Karpas-422 (cell line): ENCODE results near the gene OR13C4. TPM values are rescaled to one million over a fixed set of nuclear protein-coding genes. Genes with fewer than 3 reads are reported as not detected.

Experiments used
- DNase-seq: peaks from one replicate; pipeline ENCODE4 v3.0.0-alpha.2; 2015
- H2AFZ ChIP-seq: fragments of 200-600 bp; sonication (generic); 2 replicates; pipeline ENCODE4 v1.6.1; 2014; ENCODE audit warnings: antibody characterized with exemption, low read length, mixed read lengths
- H3K27ac ChIP-seq: fragments of 200-600 bp; sonication (generic); 2 replicates; pipeline ENCODE4 v1.5.1; 2014; ENCODE audit warnings: mild to moderate bottlenecking, low read length, moderate library complexity
- H3K27me3 ChIP-seq: fragments of 200-600 bp; sonication (generic); 2 replicates; pipeline ENCODE4 v1.6.1; 2014; ENCODE audit warnings: low read length, mixed read lengths
- H3K36me3 ChIP-seq: fragments of 200-600 bp; sonication (generic); 2 replicates; pipeline ENCODE4 v1.6.1; 2014; ENCODE audit warnings: low read length, mixed read lengths; ENCODE audit not compliant: insufficient read depth
- H3K4me1 ChIP-seq: fragments of 200-600 bp; sonication (generic); 2 replicates; pipeline ENCODE4 v1.6.1; 2014; ENCODE audit warnings: mild to moderate bottlenecking, low read length, mixed read lengths
- H3K4me2 ChIP-seq: fragments of 200-600 bp; sonication (generic); 2 replicates; pipeline ENCODE4 v1.6.1; 2014; ENCODE audit warnings: low read length, low read depth, mild to moderate bottlenecking; ENCODE audit not compliant: poor library complexity, severe bottlenecking
- H3K4me3 ChIP-seq: fragments of 200-600 bp; sonication (generic); 2 replicates; pipeline ENCODE4 v1.5.1; 2014; ENCODE audit warnings: mild to moderate bottlenecking, antibody characterized with exemption, low read length, mixed read lengths
- H3K79me2 ChIP-seq: fragments of 200-600 bp; sonication (generic); 2 replicates; pipeline ENCODE4 v1.6.1; 2014; ENCODE audit warnings: mild to moderate bottlenecking, low read length, mixed read lengths
- H3K9ac ChIP-seq: fragments of 200-600 bp; sonication (generic); 2 replicates; pipeline ENCODE4 v1.6.0; 2014; ENCODE audit warnings: low read length
- H3K9me2 ChIP-seq: fragments of 200-600 bp; sonication (generic), shearing (Covaris generic); replicated peaks from 2 replicates; pipeline ENCODE4 v1.6.0; 2014; ENCODE audit warnings: mild to moderate bottlenecking, low read length, moderate library complexity; ENCODE audit not compliant: insufficient read depth
- H3K9me3 ChIP-seq: fragments of 300-700, 200-600 bp; sonication (generic); 2 replicates; pipeline ENCODE4 v1.6.1; 2014; ENCODE audit warnings: low read length, mixed read lengths
- H4K20me1 ChIP-seq: fragments of 200-600 bp; sonication (generic); 2 replicates; pipeline ENCODE4 v1.6.1; 2014; ENCODE audit warnings: mild to moderate bottlenecking, antibody characterized with exemption, low read length, low read depth; ENCODE audit not compliant: insufficient read depth
- total RNA-seq: library from RNA; depleted of rRNA; stranded (reverse); fragments of >200 nt; shearing (Covaris generic); gene quantifications from 2 replicates; pipeline ENCODE4 v1.2.3, GENCODE V29; 2014; ENCODE audit warnings: low replicate concordance; rRNA removed

The OR13C4 gene
- total RNA-seq = not detected in 2 replicates

DNA sequence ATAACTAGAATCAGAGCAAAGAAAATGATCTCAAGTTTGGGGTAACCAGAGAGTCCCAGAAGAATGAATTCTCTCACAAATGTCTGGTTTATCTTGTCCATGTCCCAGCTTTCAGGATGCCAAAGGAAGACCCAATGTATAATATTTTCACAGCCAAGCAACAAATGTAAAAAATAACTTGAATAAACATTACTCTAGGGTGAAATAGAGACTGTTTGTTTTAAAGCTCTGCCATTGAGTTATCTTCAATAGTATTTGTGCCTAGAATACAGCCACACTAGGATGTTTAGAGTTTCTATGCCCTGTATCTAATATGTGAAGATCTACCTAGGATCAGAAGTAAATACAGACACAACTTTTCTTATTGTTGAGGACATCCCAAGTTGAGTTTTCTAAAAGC is at the start of gene OR13C4:
Gene OR13C4, minus strand, starts transcription at position 101 of the 400 bp plus-strand sequence. Its CDS starts 0 bp downstream, at position 101.
- no peaks in the 10 kb centered on the region for H3K9me2 ChIP-seq
- no peaks in the 10 kb centered on the region for H3K9me3 ChIP-seq
- H3K4me2 ChIP-seq = no peak within 1 kb of the TSS
- no peaks in the 10 kb centered on the region for H3K36me3 ChIP-seq
- no peaks in the 10 kb centered on the region for H4K20me1 ChIP-seq
- DNase-seq = no peak
- H3K79me2 ChIP-seq = no peaks in the 10 kb centered on the region
- no peak within 1 kb of the TSS for H3K27ac ChIP-seq
- no peak within 1 kb of the TSS for H3K9ac ChIP-seq
- H3K4me1 ChIP-seq = no peaks in the 10 kb centered on the region
- H2AFZ ChIP-seq = no peak within 1 kb of the TSS
- H3K27me3 ChIP-seq = no peaks in the 10 kb centered on the region
- H3K4me3 ChIP-seq = no peak within 1 kb of the TSS

DNA sequence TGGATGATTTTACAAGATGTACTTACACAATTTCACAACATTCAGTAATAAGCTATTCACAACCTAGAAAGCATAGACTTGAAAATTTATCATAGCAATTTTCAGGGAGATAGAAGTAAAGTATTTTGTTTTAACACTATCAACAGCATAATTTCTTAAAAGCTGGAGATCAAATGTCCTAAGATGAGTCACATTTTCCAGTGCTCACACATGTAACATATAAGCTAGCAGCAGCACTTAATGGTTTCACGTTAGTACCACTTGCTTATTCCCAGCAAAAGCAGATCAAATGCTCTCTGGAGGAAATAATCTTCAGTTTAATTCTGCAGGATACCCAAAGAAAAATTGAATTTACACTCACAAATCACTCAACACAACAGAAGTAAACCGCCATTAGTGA is 48.4 kb upstream of the OR13C4 start:
- DNase-seq = no peak
- no peak overlapping the region for H2AFZ ChIP-seq
- no peaks in the 10 kb centered on the region for H3K27me3 ChIP-seq
- H3K4me3 ChIP-seq = no peak overlapping the region
- no peaks in the 10 kb centered on the region for H3K79me2 ChIP-seq
- H3K9me3 ChIP-seq = no peaks in the 10 kb centered on the region
- H3K9ac ChIP-seq = no peak overlapping the region
- no peaks in the 10 kb centered on the region for H4K20me1 ChIP-seq
- no peak overlapping the region for H3K27ac ChIP-seq
- no peaks in the 10 kb centered on the region for H3K4me1 ChIP-seq
- no peak overlapping the region for H3K4me2 ChIP-seq
- no peaks in the 10 kb centered on the region for H3K9me2 ChIP-seq
- no peaks in the 10 kb centered on the region for H3K36me3 ChIP-seq

DNA sequence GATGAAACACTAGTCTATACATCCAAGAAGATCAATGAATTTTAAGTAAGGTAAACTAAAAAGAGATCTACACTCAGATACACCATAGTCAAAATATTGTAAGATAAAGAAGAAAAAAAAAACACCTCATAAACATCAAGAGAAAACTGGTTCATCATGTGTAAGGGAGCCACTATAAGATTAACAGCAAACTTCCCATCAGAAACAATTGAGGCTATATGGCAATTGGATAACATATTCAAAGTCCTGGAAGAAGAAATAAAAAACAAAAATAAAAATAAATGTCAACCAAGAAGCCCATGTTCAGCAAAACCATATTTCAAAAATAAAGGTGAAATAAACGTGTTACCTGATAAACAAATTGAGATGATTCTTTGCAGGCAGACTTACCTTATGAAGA is 45.6 kb upstream of the OR13C4 start:
- no peaks in the 10 kb centered on the region for H3K4me1 ChIP-seq
- H3K79me2 ChIP-seq = no peaks in the 10 kb centered on the region
- H3K9me3 ChIP-seq = no peaks in the 10 kb centered on the region
- no peak overlapping the region for H3K4me3 ChIP-seq
- H3K4me2 ChIP-seq = no peak overlapping the region
- H2AFZ ChIP-seq = no peak overlapping the region
- no peak overlapping the region for H3K27ac ChIP-seq
- no peaks in the 10 kb centered on the region for H4K20me1 ChIP-seq
- H3K9ac ChIP-seq = no peak overlapping the region
- no peaks in the 10 kb centered on the region for H3K9me2 ChIP-seq
- no peaks in the 10 kb centered on the region for H3K27me3 ChIP-seq
- H3K36me3 ChIP-seq = no peaks in the 10 kb centered on the region
- no peak for DNase-seq

DNA sequence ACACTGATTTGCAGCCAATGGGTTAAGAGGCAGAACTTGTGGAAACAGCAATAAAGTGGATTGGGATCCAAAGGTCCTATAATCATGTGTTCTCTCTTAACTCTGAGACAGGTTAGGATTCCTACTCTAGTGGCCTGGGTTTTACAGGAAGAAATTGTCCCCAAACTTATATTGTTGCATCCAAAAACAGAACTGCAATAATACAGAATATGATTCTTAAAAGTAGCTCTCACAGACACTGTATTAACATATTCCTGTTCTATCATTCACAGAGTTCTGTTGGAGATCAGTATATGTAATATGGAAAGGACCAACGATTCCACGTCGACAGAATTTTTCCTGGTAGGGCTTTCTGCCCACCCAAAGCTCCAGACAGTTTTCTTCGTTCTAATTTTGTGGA is 41.9 kb upstream of the OR13C4 start, which contains the start of gene OR13C8:
Gene OR13C8, plus strand, starts transcription at position 301 of the 400 bp plus-strand sequence. Its CDS starts 0 bp downstream, at position 301.
- Histone ChIP-seq H3K9me3 (no peaks in the 10 kb centered on the region), H3K36me3 (no peaks in the 10 kb centered on the region), H3K4me1 (no peaks in the 10 kb centered on the region), H2AFZ (no peak within 1 kb of the TSS), H3K9ac (no peak within 1 kb of the TSS), H4K20me1 (no peaks in the 10 kb centered on the region), H3K79me2 (no peaks in the 10 kb centered on the region), H3K9me2 (no peaks in the 10 kb centered on the region), H3K4me3 (no peak within 1 kb of the TSS), H3K27ac (no peak within 1 kb of the TSS), H3K27me3 (no peaks in the 10 kb centered on the region), H3K4me2 (no peak within 1 kb of the TSS)
- DNase-seq = no peak

DNA sequence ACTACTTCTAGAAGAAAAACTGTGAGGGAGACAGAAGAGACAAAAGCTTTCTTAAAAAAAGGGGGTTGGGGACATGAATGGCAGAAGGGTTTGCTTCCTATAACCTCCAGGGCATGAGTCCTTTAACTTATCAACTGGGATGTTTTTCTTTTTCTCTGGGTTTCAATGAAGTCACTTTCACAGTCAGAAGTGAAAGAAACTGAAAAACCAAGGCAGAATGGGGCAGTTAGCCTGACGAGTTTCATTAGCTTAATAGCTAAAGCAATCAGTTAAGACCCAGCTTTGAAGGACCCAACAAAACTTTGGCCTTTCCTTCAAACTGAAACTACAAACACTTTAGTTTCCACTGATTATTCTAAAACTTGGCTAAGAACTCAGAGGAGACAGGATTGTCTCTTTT is 37.3 kb upstream of the OR13C4 start:
- Histone ChIP-seq H3K27me3 (no peaks in the 10 kb centered on the region), H3K79me2 (no peaks in the 10 kb centered on the region), H3K9me3 (no peaks in the 10 kb centered on the region), H3K4me2 (no peak overlapping the region), H2AFZ (no peak overlapping the region), H3K27ac (no peak overlapping the region), H3K4me3 (no peak overlapping the region), H3K4me1 (no peaks in the 10 kb centered on the region), H3K9me2 (no peaks in the 10 kb centered on the region), H3K36me3 (no peaks in the 10 kb centered on the region), H4K20me1 (no peaks in the 10 kb centered on the region), H3K9ac (no peak overlapping the region)
- no peak for DNase-seq

DNA sequence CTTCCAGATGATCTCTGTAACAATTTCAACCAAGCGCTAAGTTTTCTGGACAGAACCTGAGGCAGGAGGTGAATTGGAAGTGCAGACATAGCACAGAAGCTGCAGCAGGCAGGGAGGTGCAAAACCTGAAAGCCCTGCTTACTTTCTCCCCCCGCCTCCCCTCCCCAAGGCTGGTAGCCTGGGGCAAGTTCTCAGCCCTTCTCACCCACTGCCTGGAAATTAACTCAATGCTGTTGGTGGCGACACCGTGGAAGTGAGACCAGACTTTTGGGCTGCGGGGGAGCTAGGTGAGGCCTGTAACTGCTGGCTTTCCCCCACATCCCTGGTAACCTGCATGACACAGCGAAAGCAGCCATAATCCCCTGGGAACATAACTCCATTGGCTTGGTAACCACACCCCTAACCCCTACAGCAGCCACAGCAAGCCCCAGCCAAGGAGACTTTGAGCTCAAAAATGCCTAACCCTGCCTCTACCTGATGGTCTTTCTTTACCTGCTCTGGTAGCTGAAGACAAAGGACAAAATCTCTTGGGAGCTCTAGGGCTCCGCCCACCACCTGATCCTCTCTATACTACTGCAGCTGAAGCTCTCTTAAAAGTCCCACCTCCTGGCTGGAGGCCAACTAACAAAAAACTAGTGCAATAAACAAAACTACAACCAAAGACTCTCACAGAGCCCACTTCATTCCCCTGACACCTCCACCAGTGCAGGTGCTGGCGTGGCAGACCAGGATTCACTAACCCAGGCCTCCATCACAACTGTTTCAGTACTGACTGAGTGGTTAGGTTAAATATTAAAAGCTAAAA is 30.0 kb upstream of the OR13C4 start:
- Histone ChIP-seq H3K9me2 (no peaks in the 10 kb centered on the region), H3K4me3 (no peak overlapping the region), H3K36me3 (no peaks in the 10 kb centered on the region), H3K79me2 (no peaks in the 10 kb centered on the region), H3K9me3 (no peaks in the 10 kb centered on the region), H3K27ac (no peak overlapping the region), H2AFZ (no peak overlapping the region), H3K4me1 (no peaks in the 10 kb centered on the region), H3K27me3 (no peaks in the 10 kb centered on the region), H3K9ac (no peak overlapping the region), H3K4me2 (no peak overlapping the region), H4K20me1 (no peaks in the 10 kb centered on the region)
- DNase-seq = no peak

DNA sequence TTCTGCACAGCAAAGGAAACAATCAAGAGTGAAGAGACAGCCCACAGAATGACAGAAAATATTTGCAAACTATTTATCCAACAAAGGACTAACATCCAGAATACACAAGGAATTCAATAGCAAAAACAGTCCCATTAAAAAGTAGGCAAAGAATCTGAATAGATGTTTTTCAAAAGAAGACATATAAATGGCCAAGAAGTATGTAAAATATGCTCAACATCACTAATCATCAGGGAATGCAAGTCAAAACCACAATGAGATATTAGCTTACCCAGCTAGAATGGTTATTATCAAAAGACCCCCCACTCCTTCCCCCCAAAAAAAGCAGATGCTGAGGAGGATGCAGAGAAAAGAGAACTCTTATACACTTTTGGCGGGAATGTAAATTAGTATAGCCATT is 28.5 kb upstream of the OR13C4 start:
- Histone ChIP-seq H3K9me2 (no peaks in the 10 kb centered on the region), H3K4me3 (no peak overlapping the region), H3K9ac (no peak overlapping the region), H3K79me2 (no peaks in the 10 kb centered on the region), H4K20me1 (no peaks in the 10 kb centered on the region), H2AFZ (no peak overlapping the region), H3K4me1 (no peaks in the 10 kb centered on the region), H3K36me3 (no peaks in the 10 kb centered on the region), H3K9me3 (no peaks in the 10 kb centered on the region), H3K27me3 (no peaks in the 10 kb centered on the region), H3K4me2 (no peak overlapping the region), H3K27ac (no peak overlapping the region)
- no peak for DNase-seq

DNA sequence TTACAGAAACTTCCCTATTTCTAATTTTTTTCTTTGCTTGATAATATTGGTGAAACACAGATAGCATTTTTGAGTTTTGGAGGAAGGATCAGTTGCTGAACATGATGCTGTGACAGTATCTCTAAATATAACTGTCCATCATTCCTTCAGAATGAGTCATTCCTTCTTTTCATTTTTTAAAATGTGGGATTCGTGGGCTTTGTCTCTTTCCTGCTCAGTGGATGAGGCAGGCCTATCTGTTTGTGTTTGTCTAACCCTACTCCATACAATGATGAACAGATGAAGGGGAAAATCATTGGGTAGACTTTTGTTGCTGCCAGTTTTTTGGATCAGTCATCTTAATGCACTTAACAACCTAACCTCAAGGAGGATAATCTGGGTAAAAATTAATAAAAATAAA is 26.3 kb upstream of the OR13C4 start:
- Histone ChIP-seq H3K9me2 (no peaks in the 10 kb centered on the region), H3K4me3 (no peak overlapping the region)

More for the DNA sequence above, 26.3 kb upstream of the OR13C4 start:
- no peaks in the 10 kb centered on the region for H3K79me2 ChIP-seq
- DNase-seq = no peak
- H3K9ac ChIP-seq = no peak overlapping the region
- H3K27ac ChIP-seq = no peak overlapping the region
- no peak overlapping the region for H2AFZ ChIP-seq
- H3K4me1 ChIP-seq = no peaks in the 10 kb centered on the region
- H3K9me3 ChIP-seq = no peaks in the 10 kb centered on the region
- no peak overlapping the region for H3K4me2 ChIP-seq
- no peaks in the 10 kb centered on the region for H3K27me3 ChIP-seq
- no peaks in the 10 kb centered on the region for H3K36me3 ChIP-seq
- H4K20me1 ChIP-seq = no peaks in the 10 kb centered on the region
